ENCODE measurements around the gene TBC1D20. TPM values are rescaled to one million over a fixed set of nuclear protein-coding genes. Genes with fewer than 3 reads are reported as not detected.

TBC1D20 gene
- total RNA-seq, 1 experiment from 2014 or later = 32.3 TPM

GRCh38 chr20:472889-473292, 10.6 kb upstream of the TBC1D20 start:
- TF ChIP-seq POLR2A (IDR thresholded peaks at IDR 0.05; ENCODE audit: borderline replicate concordance, extremely low read depth, insufficient read depth, insufficient read length) = no peak
- TF ChIP-seq EGR1 (IDR thresholded peaks at IDR 0.05; ENCODE audit: low read depth) = no peak
- no peak for TF ChIP-seq YY1 (IDR thresholded peaks at IDR 0.05; ENCODE audit: extremely low read depth, insufficient replicate concordance, low read depth, low read length)
- TF ChIP-seq REST (IDR thresholded peaks at IDR 0.05; ENCODE audit: low read depth) = no peak
- no peak for TF ChIP-seq CTCF (IDR thresholded peaks at IDR 0.05 in 2 of 3, conservative IDR thresholded peaks at IDR 0.05 in 1 of 3; ENCODE audit: borderline replicate concordance in 1 of 3, insufficient read depth in 1 of 3, low read depth in 2 of 3, low read length in 2 of 3)
- TF ChIP-seq MAX (IDR thresholded peaks at IDR 0.05) = no peak
- TF ChIP-seq ZBTB33 (IDR thresholded peaks at IDR 0.05; ENCODE audit: extremely low read depth, insufficient replicate concordance, low read length) = no peak
- TF ChIP-seq SP1 (IDR thresholded peaks at IDR 0.05; ENCODE audit: low read depth) = no peak
- no peak for TF ChIP-seq FOSL1 (IDR thresholded peaks at IDR 0.05; ENCODE audit: low read depth)
- TF ChIP-seq ELF1 (IDR thresholded peaks at IDR 0.05; ENCODE audit: borderline replicate concordance, low read depth) = no peak
- no peak for TF ChIP-seq EZH2 (IDR thresholded peaks at IDR 0.05)
- no peak for TF ChIP-seq SIN3A (IDR thresholded peaks at IDR 0.05; ENCODE audit: low read depth)
- no peak for TF ChIP-seq TCF7L2 (IDR thresholded peaks at IDR 0.05; ENCODE audit: borderline replicate concordance, extremely low read depth, insufficient read depth, insufficient read length)
- TF ChIP-seq ZFX (IDR thresholded peaks at IDR 0.05) = no peak
- ChIA-PET CTCF (no interaction called here), RAD21 (ENCODE audit: low non-redundant PET in 1 of 2, low total read pairs in 2 of 2, uncharacterized antibody in 2 of 2, unreplicated experiment in 2 of 2) (no interaction called here), POLR2A (no interaction called here)
- H2AFZ ChIP-seq (ENCODE audit: low read depth, low read length, poor library complexity, severe bottlenecking) = no peak overlapping the region
- H3K9me2 ChIP-seq (ENCODE audit: insufficient read depth) = no peaks in the 10 kb centered on the region
- ATAC-seq = no peak
- peaks cover 7% of the 10 kb centered on the region in 2 experiments; a peak in 2 of 4 replicates for H3K36me3 ChIP-seq (ENCODE audit: control insufficient read depth in 1 of 2, insufficient read depth in 2 of 2, low read length in 2 of 2)
- no peaks in the 10 kb centered on the region for H3K4me1 ChIP-seq (ENCODE audit: control insufficient read depth in 1 of 2, insufficient read depth in 2 of 2, low read length in 2 of 2)
- intact Hi-C loops (cut with micrococcal nuclease) = no loop called here
- no peak overlapping the region for H3K27ac ChIP-seq (ENCODE audit: low read depth, low read length)
- no TSS peak for BruUV-seq (replicated peaks)
- no peak overlapping the region for H3K9ac ChIP-seq (ENCODE audit: low read length)
- no peaks in the 10 kb centered on the region for H3K9me3 ChIP-seq (ENCODE audit: control insufficient read depth in 1 of 2, insufficient read depth in 1 of 2, low read depth in 1 of 2, low read length in 2 of 2)
- no peaks in the 10 kb centered on the region for H3K27me3 ChIP-seq (ENCODE audit: insufficient read depth, low read length)
- no peak for DNase-seq (ENCODE audit: low read depth, low spot score)
- H3K4me3 ChIP-seq (replicated peaks in 1 of 2; ENCODE audit: low read depth in 1 of 2, low read length in 2 of 2) = no peak overlapping the region
- H3K79me2 ChIP-seq (ENCODE audit: insufficient read depth, low read length) = no peaks in the 10 kb centered on the region
- no peak overlapping the region for H3K4me2 ChIP-seq (ENCODE audit: low read length)
- no peaks in the 10 kb centered on the region for H4K20me1 ChIP-seq (ENCODE audit: insufficient read depth)
